Esophagus squamous epithelium (tissue), 5 donors: ENCODE results near the gene ZRANB1. TPM values are rescaled to one million over a fixed set of nuclear protein-coding genes. Genes with fewer than 3 reads are reported as not detected.

Source experiments
- DNase-seq: peaks from one replicate; lab custom pipeline; 2025; lab: John Stamatoyannopoulos, UW
- H3K27ac ChIP-seq, 4 donors: fragments of 200-600 bp; sonication (generic); one replicate each; pipeline ENCODE4 v1.5.1; 2016 to 2019; ENCODE audit warnings: mild to moderate bottlenecking in 1 of 4
- H3K27me3 ChIP-seq, 4 donors: fragments of 200-600 bp; sonication (generic); 1 replicate in 3 of 4; 2 replicates in 1 of 4; pipeline versions ENCODE4 v1.5.1 to v1.6.0; 2017 to 2021; ENCODE audit warnings: antibody characterized with exemption in 1 of 4
- H3K36me3 ChIP-seq, 3 donors: fragments of 200-600 bp; sonication (generic); one replicate each; pipeline ENCODE4 v1.5.1; 2016 to 2019
- H3K4me1 ChIP-seq, 3 donors: fragments of 200-600 bp; sonication (generic); one replicate each; pipeline ENCODE4 v1.5.1; 2017 to 2019
- H3K4me3 ChIP-seq, 4 donors: fragments of 200-600 bp; sonication (generic); 1 replicate in 3 of 4; 2 replicates in 1 of 4; pipeline ENCODE4 v1.5.1; 2016 to 2019; ENCODE audit warnings: mild to moderate bottlenecking in 2 of 4, moderate library complexity in 1 of 4
- H3K9me3 ChIP-seq, 3 donors: fragments of 200-600 bp; sonication (generic); one replicate each; pipeline ENCODE4 v1.5.1; 2016 to 2019
- CTCF ChIP-seq, 6 experiments: fragments of 450-650 bp in 4 of 6; fragments of 200-600 bp in 2 of 6; sonication (generic) in 2 of 6; IDR thresholded peaks; one replicate each; pipeline ENCODE4 v1.5.1; 2016 to 2019; ENCODE audit warnings: antibody characterized with exemption in 6 of 6, mild to moderate bottlenecking in 4 of 6, moderate library complexity in 4 of 6
- POLR2A ChIP-seq, 4 donors: fragments of 450-650 bp; IDR thresholded peaks; one replicate each; pipeline ENCODE4 v1.6.1; 2017; ENCODE audit warnings: antibody characterized with exemption in 4 of 4, mild to moderate bottlenecking in 4 of 4, moderate library complexity in 3 of 4
- WGBS, 2 donors: methylation state at CpG; one replicate each; pipeline ENCODE4 v1.1.5; 2018; 5-methylcytosine and 5-hydroxymethylcytosine counted together
- intact Hi-C: fragments of 100-400 bp; cut with DNase I; formaldehyde crosslinking; loops from one replicate; pipeline ENCODE4 v1.15.0; 2022
- total RNA-seq, 4 donors: library from RNA; depleted of rRNA; stranded (reverse); fragments of >200 nt; gene quantifications; one replicate each; pipeline ENCODE4 v1.1.0, GENCODE V29; 2016
- donor health status: DM: yes; HTN: yes; CAD: no.

Gene ZRANB1
- total RNA-seq, 4 donors from 2014 or later, result 11.7 to 25.2 (median 17.4) TPM

GRCh38 chr10:125033146-125033924, 91.4 kb downstream of the ZRANB1 start:
- DNase-seq, result no peak
- Histone ChIP-seq H3K27me3 (no peaks in the 10 kb centered on the region), H3K36me3 (peaks cover 0 to 35% (median 0%) of the 10 kb centered on the region in 3 donors), H3K9me3 (no peaks in the 10 kb centered on the region), H3K27ac (no peak overlapping the region), H3K4me3 (no peak overlapping the region), H3K4me1 (peaks cover 22 to 68% (median 22%) of the 10 kb centered on the region in 3 donors)
- intact Hi-C loops, result no loop called here
- TF ChIP-seq CTCF (IDR thresholded peaks at IDR 0.05) (no peak), POLR2A (IDR thresholded peaks at IDR 0.05) (no peak)
- 73 to 89% methylated on average over 15 to 19 of the region's 27 CpGs for WGBS, 2 donors

GRCh38 chr10:125034675-125035074, 92.8 kb downstream of the ZRANB1 start:
- peaks cover 0 to 39% (median 0%) of the 10 kb centered on the region in 3 donors for H3K36me3 ChIP-seq
- H3K27me3 ChIP-seq, result no peaks in the 10 kb centered on the region
- intact Hi-C loops, result no loop called here
- H3K27ac ChIP-seq, result no peak overlapping the region
- 66 to 69% methylated on average over 3 of the region's 3 CpGs for WGBS, 2 donors
- no peak overlapping the region for H3K4me3 ChIP-seq
- TF ChIP-seq CTCF (IDR thresholded peaks at IDR 0.05), result no peak
- no peak for TF ChIP-seq POLR2A (IDR thresholded peaks at IDR 0.05)
- H3K4me1 ChIP-seq, result peaks cover 14 to 68% (median 21%) of the 10 kb centered on the region in 3 donors
- DNase-seq, result no peak
- no peaks in the 10 kb centered on the region for H3K9me3 ChIP-seq

GRCh38 chr10:125035136-125035535, 93.2 kb downstream of the ZRANB1 start:
- Histone ChIP-seq H3K27me3 (no peaks in the 10 kb centered on the region), H3K4me3 (no peak overlapping the region), H3K4me1 (peaks cover 14 to 66% (median 19%) of the 10 kb centered on the region in 3 donors), H3K9me3 (no peaks in the 10 kb centered on the region), H3K27ac (no peak overlapping the region), H3K36me3 (peaks cover 0 to 39% (median 0%) of the 10 kb centered on the region in 3 donors)
- WGBS, 2 donors, result 71 to 76% methylated on average over 11 of the region's 11 CpGs
- intact Hi-C loops, result no loop called here
- TF ChIP-seq POLR2A (IDR thresholded peaks at IDR 0.05) (no peak), CTCF (IDR thresholded peaks at IDR 0.05) (no peak)
- no peak for DNase-seq

GRCh38 chr10:125035588-125036295, 93.8 kb downstream of the ZRANB1 start:
- H3K4me1 ChIP-seq, result peaks cover 14 to 60% (median 19%) of the 10 kb centered on the region in 3 donors
- H3K36me3 ChIP-seq, result peaks cover 0 to 39% (median 0%) of the 10 kb centered on the region in 3 donors
- H3K27me3 ChIP-seq, result no peaks in the 10 kb centered on the region
- WGBS, 2 donors, result 76 to 85% methylated on average over 7 of the region's 7 CpGs
- H3K9me3 ChIP-seq, result no peaks in the 10 kb centered on the region
- intact Hi-C loops, result no loop called here
- no peak overlapping the region for H3K27ac ChIP-seq
- no peak for DNase-seq
- no peak for TF ChIP-seq CTCF (IDR thresholded peaks at IDR 0.05)
- TF ChIP-seq POLR2A (IDR thresholded peaks at IDR 0.05), result no peak
- H3K4me3 ChIP-seq, result no peak overlapping the region
